ENCODE results near the gene EDAR.

EDAR gene

DNA sequence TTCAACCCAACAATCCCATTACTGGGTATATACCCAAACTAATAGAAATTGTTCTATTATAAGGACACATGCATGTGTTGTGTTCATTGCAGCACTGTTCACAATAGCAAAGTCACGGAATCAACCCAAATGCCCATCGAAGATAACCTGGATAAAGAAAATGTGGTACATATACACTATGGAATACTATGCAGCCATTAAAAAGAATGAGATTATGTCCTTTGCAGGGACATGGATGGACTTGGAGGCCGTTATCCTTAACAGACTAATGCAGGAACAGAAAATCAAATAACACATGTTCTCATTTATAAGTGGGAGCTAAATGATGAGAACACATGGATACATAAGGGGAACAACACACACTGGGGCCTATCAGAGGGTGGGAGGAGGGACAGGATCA lies 136.6 kb downstream of the EDAR start:
- Mint-ChIP-seq H3K9me3 (no peaks in the 10 kb centered on the region), H3K36me3 (peaks cover 23 to 30% of the 10 kb centered on the region in 2 donors), H3K4me3 (no peak overlapping the region), H3K27ac (no peak overlapping the region), H3K4me1 (no peaks in the 10 kb centered on the region), H3K27me3 (no peaks in the 10 kb centered on the region)
- ATAC-seq (replicated peaks) (no peak), DNase-seq (no peak)

DNA sequence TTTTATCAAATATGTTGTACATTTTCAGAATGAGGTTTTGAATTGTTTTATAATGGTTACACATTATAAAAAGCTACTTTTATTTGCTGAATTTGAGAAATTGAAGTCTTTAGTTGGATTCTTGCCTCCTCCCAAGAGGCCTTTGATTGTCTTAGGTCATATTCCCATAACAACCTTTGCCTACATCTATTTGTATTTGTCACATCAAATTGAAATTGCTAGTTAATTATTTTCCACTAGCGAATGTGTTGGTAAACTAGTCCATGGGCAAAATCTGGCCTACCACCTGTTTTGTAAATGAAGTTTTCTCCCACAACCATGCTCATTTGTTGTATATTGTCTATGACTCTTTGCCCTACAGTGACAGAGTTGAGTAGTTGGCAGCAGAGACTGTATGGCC lies 142.0 kb downstream of the EDAR start:
- DNase-seq (no peak), ATAC-seq (replicated peaks) (no peak)
- H3K9me3 Mint-ChIP-seq = no peaks in the 10 kb centered on the region
- no peaks in the 10 kb centered on the region for H3K27me3 Mint-ChIP-seq
- no peaks in the 10 kb centered on the region for H3K4me1 Mint-ChIP-seq
- no peak overlapping the region for H3K4me3 Mint-ChIP-seq
- H3K27ac Mint-ChIP-seq = no peak overlapping the region
- peaks cover 26 to 42% of the 10 kb centered on the region in 2 donors for H3K36me3 Mint-ChIP-seq

DNA sequence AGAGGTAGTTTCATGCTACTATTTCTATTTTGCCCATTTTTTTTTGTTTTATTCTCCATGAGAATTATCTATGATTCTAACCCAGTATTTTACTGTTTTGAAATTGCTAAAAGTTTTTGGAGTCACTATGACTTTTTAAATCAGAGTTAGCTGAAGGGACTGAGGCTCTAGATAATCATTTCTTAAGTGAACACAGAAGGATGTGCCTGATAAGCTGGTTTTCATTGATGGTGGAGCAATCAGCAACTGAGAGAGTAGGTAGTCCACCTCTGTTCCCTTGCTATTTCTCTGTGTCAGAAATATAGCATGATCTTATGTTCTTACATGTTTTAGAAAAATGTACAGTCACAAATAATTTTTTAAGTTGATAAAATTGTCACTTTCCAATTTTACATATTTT lies 143.1 kb downstream of the EDAR start:
- no peaks in the 10 kb centered on the region for H3K4me1 Mint-ChIP-seq
- no peak overlapping the region for H3K4me3 Mint-ChIP-seq
- H3K27ac Mint-ChIP-seq = no peak overlapping the region
- ATAC-seq (replicated peaks) (no peak), DNase-seq (no peak)
- no peaks in the 10 kb centered on the region for H3K27me3 Mint-ChIP-seq
- peaks cover 27 to 45% of the 10 kb centered on the region in 2 donors for H3K36me3 Mint-ChIP-seq
- peaks cover 3 to 4% of the 10 kb centered on the region in 2 donors for H3K9me3 Mint-ChIP-seq

Measured in stimulated activated naive B cell treated with anti-CD40 and anti-IgM and Interleukin-4, amounts not matched to agents 10 μg/mL and 1 μg/mL and 100 μg/mL, for 72 hours (primary cell).